Naive thymus-derived CD4-positive, alpha-beta T cell (primary cell): ENCODE data around the gene IL37. TPM values are rescaled to one million over a fixed set of nuclear protein-coding genes. Genes with fewer than 3 reads are reported as not detected.

ENCODE experiments used
- ATAC-seq: fragments of 150-1000 bp; cut with Tn5 transposase; 2 replicates; pipeline ENCODE4 v1.10.0; 2021; ENCODE audit warnings: mild to moderate bottlenecking, moderate library complexity
- CTCF ChIA-PET: fragments of 350-600 bp; sonication (Branson Sonifier 250); formaldehyde crosslinking; loops from one replicate; lab custom pipeline; 2021; ENCODE audit warnings: antibody characterized with exemption; lab: Charles Lee
- POLR2A ChIA-PET: fragments of 350-600 bp; sonication (Branson Sonifier 250); formaldehyde crosslinking; loops from one replicate; lab custom pipeline; 2021; ENCODE audit warnings: antibody characterized with exemption, inconsistent platforms; lab: Charles Lee
- DNase-seq, 9 donors: peaks; one replicate each; pipeline versions ENCODE4 v3.0.0 to v3.0.0-alpha.2; 2020 to 2022; ENCODE audit warnings: mixed read lengths in 1 of 9
- H3K27ac ChIP-seq: one replicate; pipeline ENCODE4 v1.7.0; 2013; ENCODE audit warnings: mild to moderate bottlenecking, low read depth, low read length, moderate library complexity
- H3K27me3 ChIP-seq, 2 donors: one replicate each; pipeline ENCODE4 v1.7.0; 2013; ENCODE audit warnings: low read length in 2 of 2, mild to moderate bottlenecking in 2 of 2, moderate library complexity in 2 of 2; ENCODE audit not compliant: control insufficient read depth in 2 of 2, insufficient read depth in 2 of 2
- H3K36me3 ChIP-seq, 3 experiments: 1 replicate in 2 of 3; 2 replicates in 1 of 3; pipeline ENCODE4 v1.7.0; 2013; ENCODE audit warnings: low read length in 3 of 3, mild to moderate bottlenecking in 3 of 3, moderate library complexity in 1 of 3; ENCODE audit not compliant: insufficient read depth in 3 of 3, control insufficient read depth in 2 of 3
- H3K4me1 ChIP-seq, 2 donors: one replicate each; pipeline ENCODE4 v1.7.0; 2013; ENCODE audit warnings: low read length in 2 of 2, mild to moderate bottlenecking in 2 of 2, moderate library complexity in 1 of 2; ENCODE audit not compliant: control insufficient read depth in 2 of 2, insufficient read depth in 2 of 2
- H3K4me3 ChIP-seq: 2 replicates; pipeline ENCODE4 v1.7.0; 2013; ENCODE audit warnings: mild to moderate bottlenecking, low read length
- H3K9me3 ChIP-seq, 3 experiments: 1 replicate in 2 of 3; 2 replicates in 1 of 3; pipeline ENCODE4 v1.7.0; 2013; ENCODE audit warnings: low read length in 3 of 3; ENCODE audit not compliant: control insufficient read depth in 2 of 3
- H3K27ac Mint-ChIP-seq, 9 donors: one replicate each; pipeline ENCODE4 v1.8.0; 2020 to 2022; ENCODE audit warnings: mixed read lengths in 9 of 9, mild to moderate bottlenecking in 8 of 9, moderate library complexity in 5 of 9, inconsistent platforms in 2 of 9
- H3K27me3 Mint-ChIP-seq, 5 donors: one replicate each; pipeline ENCODE4 v1.8.0; 2021 to 2022; ENCODE audit warnings: mixed read lengths in 5 of 5, mild to moderate bottlenecking in 1 of 5
- H3K36me3 Mint-ChIP-seq, 5 donors: one replicate each; pipeline ENCODE4 v1.8.0; 2020 to 2022; ENCODE audit warnings: mixed read lengths in 5 of 5, mild to moderate bottlenecking in 3 of 5, inconsistent platforms in 1 of 5
- H3K4me1 Mint-ChIP-seq, 7 donors: one replicate each; pipeline ENCODE4 v1.8.0; 2020 to 2022; ENCODE audit warnings: mixed read lengths in 7 of 7, mild to moderate bottlenecking in 3 of 7, inconsistent platforms in 1 of 7
- H3K4me3 Mint-ChIP-seq, 10 donors: one replicate each; pipeline ENCODE4 v1.8.0; 2020 to 2022; ENCODE audit warnings: mild to moderate bottlenecking in 10 of 10, mixed read lengths in 10 of 10, moderate library complexity in 6 of 10, inconsistent platforms in 2 of 10
- H3K9me3 Mint-ChIP-seq, 11 donors: one replicate each; pipeline ENCODE4 v1.8.0; 2020 to 2022; ENCODE audit warnings: mixed read lengths in 11 of 11, mild to moderate bottlenecking in 4 of 11, inconsistent platforms in 1 of 11, moderate library complexity in 1 of 11
- intact Hi-C, 2 donors: fragments of 100-400 bp; cut with micrococcal nuclease; formaldehyde crosslinking; loops; one replicate each; pipeline ENCODE4 v1.15.1; 2023
- polyA plus RNA-seq, 2 donors: library from polyadenylated mRNA; unstranded; fragments of 300-500 nt; fragmentation: Illumina TruSeq; gene quantifications; one replicate each; pipeline ENCODE4 v1.2.3, GENCODE V29; 2021
- total RNA-seq, 6 experiments: library from RNA in 5 of 6; stranded (reverse) in 5 of 6; gene quantifications; 1 replicate in 5 of 6; 2 replicates in 1 of 6; pipeline ENCODE4 v1.2.3 and lab custom pipeline; 2021 to 2026

IL37 gene
- total and polyA plus RNA-seq, 7 experiments from 2014 or later: not detected

DNA sequence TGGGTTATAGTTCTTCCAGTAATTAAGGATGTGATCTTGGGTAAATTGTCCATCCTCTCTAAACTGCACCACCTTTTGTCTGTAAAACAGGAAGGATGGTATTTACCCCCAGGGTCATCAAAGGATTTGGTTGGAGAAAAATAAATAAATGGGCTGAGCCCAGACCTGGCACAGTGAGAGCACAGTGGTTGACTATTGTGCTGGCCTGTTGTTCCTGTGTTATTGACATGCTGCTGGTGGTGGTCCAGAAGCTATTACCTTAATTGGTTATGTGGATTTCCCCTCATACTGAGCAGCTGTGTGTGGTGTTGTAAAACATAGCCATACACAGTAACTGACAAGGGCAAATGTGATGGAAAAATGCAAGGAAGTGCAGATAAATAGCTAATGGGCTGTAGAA, 746 bp upstream of the IL37 start:
- H3K4me3 ChIP-seq: no peak overlapping the region
- peaks cover 0 to 14% (median 4%) of the 10 kb centered on the region in 7 donors for H3K4me1 Mint-ChIP-seq
- peaks cover 0 to 11% (median 5%) of the 10 kb centered on the region in 5 donors for H3K27me3 Mint-ChIP-seq
- no peak for DNase-seq
- H3K27ac Mint-ChIP-seq: no peak overlapping the region
- H3K4me3 Mint-ChIP-seq: no peak overlapping the region
- ATAC-seq: no peak
- H3K27ac ChIP-seq: no peak overlapping the region
- H3K27me3 ChIP-seq: no peaks in the 10 kb centered on the region
- H3K9me3 ChIP-seq: no peaks in the 10 kb centered on the region
- H3K9me3 Mint-ChIP-seq: peaks cover 0 to 3% (median 0%) of the 10 kb centered on the region in 11 donors
- ChIA-PET POLR2A (no interaction called here), CTCF (no interaction called here)
- H3K4me1 ChIP-seq: peaks cover 0 to 15% of the 10 kb centered on the region in 2 donors
- intact Hi-C loops: no loop called here
- peaks cover 0 to 2% (median 0%) of the 10 kb centered on the region in 5 donors for H3K36me3 Mint-ChIP-seq
- H3K36me3 ChIP-seq: no peaks in the 10 kb centered on the region

DNA sequence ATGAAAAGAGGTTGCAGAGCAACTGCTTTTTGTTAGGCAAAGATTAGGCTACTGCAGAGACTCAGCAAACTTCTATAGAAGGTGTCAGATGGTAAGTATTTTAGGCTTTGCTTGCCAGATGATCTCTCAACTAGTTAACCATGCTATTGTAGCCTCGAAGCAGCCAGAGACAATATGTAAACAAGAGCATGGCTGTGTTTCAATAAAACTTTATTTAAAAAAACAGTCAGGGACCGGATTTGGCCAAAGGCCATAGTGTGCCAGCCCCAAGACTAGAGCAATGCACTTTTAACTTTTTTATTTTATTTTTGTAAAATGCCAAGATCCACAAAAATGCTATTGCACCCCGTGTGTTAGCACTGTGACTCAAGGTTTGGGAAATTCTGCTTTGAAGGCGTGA, 1.4 kb downstream of the IL37 start:
- DNase-seq (no peak), ATAC-seq (no peak)
- CTCF ChIA-PET: no interaction called here
- Histone ChIP-seq H3K27me3 (no peaks in the 10 kb centered on the region), H3K4me1 (peaks cover 0 to 31% of the 10 kb centered on the region in 2 donors), H3K27ac (no peak overlapping the region), H3K9me3 (no peaks in the 10 kb centered on the region), H3K4me3 (no peak overlapping the region), H3K36me3 (no peaks in the 10 kb centered on the region)
- Mint-ChIP-seq H3K36me3 (peaks cover 0 to 4% (median 0%) of the 10 kb centered on the region in 5 donors), H3K27me3 (peaks cover 0 to 11% (median 5%) of the 10 kb centered on the region in 5 donors), H3K27ac (no peak overlapping the region), H3K4me3 (no peak overlapping the region), H3K4me1 (peaks cover 0 to 24% (median 5%) of the 10 kb centered on the region in 7 donors), H3K9me3 (peaks cover 0 to 3% (median 0%) of the 10 kb centered on the region in 11 donors)
- POLR2A ChIA-PET: no interaction called here
- intact Hi-C loops: no loop called here

DNA sequence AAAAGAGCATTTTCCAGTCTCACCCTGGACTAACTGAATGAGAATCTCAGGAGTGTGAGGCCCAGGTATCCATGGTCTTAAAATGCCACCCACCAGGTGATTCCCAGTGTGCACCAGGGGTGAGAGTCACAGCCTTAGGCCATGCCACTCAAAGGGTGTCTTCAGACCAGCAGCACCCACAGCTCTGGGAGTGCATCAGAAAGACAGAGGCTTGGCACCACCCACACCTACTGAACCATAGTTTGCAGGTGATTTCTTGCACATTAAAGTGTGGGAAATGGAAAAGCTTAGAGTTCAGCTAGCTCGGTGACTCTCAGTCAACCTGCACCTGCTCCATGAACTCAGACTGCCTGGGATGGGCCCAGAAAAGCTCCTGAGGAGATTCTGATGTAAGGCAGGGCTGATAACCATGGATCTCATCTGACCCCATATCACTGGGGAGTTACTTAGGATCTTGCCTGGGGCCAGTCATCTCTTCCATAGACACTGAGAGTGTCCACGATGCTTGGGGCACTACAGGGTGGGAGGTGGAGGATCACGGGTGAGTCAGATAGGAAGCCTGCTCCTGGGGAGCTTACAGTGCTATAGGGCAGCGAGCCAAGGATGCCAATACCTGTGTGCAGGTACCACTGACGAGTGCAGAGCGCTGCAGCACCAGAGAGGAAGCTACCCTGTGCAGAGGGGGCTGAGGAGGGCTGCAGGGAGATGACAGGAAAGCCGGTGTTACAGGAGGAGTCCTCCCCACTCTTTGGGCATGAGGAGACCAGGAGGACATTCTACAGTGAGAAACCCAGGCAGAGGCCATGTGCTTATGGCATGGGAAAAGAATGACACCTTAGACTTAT, 4.6 kb downstream of the IL37 start:
- H3K27me3 Mint-ChIP-seq: peaks cover 0 to 5% (median 3%) of the 10 kb centered on the region in 5 donors
- CTCF ChIA-PET: no interaction called here
- DNase-seq: no peak

DNA sequence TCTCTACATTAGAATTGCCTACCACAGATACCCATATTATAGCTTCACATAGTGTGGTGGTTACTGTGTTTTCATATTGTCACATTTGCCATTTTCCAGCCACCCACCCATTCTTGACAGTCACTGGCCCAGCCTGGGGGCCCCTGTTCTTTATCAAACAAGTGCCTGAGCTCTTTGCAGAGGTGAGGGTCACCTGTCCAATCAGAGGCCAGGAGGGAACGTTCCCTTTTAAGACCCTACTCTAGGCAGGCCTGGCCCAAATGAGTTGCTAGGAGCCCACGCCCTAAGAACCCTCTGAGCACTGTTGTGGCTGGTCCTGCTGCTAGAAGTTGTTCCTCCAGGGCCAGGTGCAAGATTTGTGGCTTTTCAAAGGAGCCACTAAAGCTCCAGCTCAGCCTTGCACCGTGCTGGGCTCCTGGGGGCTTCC, 5.2 kb downstream of the IL37 start:
- H3K27me3 ChIP-seq: no peaks in the 10 kb centered on the region
- Mint-ChIP-seq H3K4me3 (no peak overlapping the region), H3K27ac (peak overlapping the region in 1 of 9 donors; percentile 77), H3K4me1 (peaks cover 0 to 28% (median 5%) of the 10 kb centered on the region in 7 donors), H3K9me3 (peaks cover 0 to 5% (median 0%) of the 10 kb centered on the region in 11 donors), H3K36me3 (peaks cover 0 to 2% (median 0%) of the 10 kb centered on the region in 5 donors), H3K27me3 (peaks cover 0 to 5% (median 3%) of the 10 kb centered on the region in 5 donors)
- peak; percentile 33 for ATAC-seq
- H3K4me1 ChIP-seq: peaks cover 0 to 38% of the 10 kb centered on the region in 2 donors
- H3K9me3 ChIP-seq: no peaks in the 10 kb centered on the region
- no peak overlapping the region for H3K4me3 ChIP-seq
- ChIA-PET CTCF (no interaction called here), POLR2A (no interaction called here)
- intact Hi-C loops: loop anchor here in 1 of 2 donors (2.0 kb wide), 1 partner anchor 21 kb away; no protein-coding TSS in a partner anchor
- peak in 1 of 9 donors; percentile 36 for DNase-seq
- H3K27ac ChIP-seq: no peak overlapping the region
- no peaks in the 10 kb centered on the region for H3K36me3 ChIP-seq

More for the DNA sequence above, 4.6 kb downstream of the IL37 start:
- Histone ChIP-seq H3K4me1 (peaks cover 0 to 33% of the 10 kb centered on the region in 2 donors), H3K27me3 (no peaks in the 10 kb centered on the region), H3K27ac (no peak overlapping the region), H3K36me3 (no peaks in the 10 kb centered on the region), H3K4me3 (no peak overlapping the region), H3K9me3 (no peaks in the 10 kb centered on the region)
- H3K36me3 Mint-ChIP-seq: peaks cover 0 to 2% (median 0%) of the 10 kb centered on the region in 5 donors
- intact Hi-C loops: loop anchor here in 1 of 2 donors (2.0 kb wide), 1 partner anchor 21 kb away; no protein-coding TSS in a partner anchor
- no peak overlapping the region for H3K4me3 Mint-ChIP-seq
- POLR2A ChIA-PET: no interaction called here
- H3K9me3 Mint-ChIP-seq: peaks cover 0 to 5% (median 0%) of the 10 kb centered on the region in 11 donors
- H3K4me1 Mint-ChIP-seq: peaks cover 0 to 24% (median 5%) of the 10 kb centered on the region in 7 donors
- ATAC-seq: no peak
- peak overlapping the region in 1 of 9 donors; percentile 45 for H3K27ac Mint-ChIP-seq

DNA sequence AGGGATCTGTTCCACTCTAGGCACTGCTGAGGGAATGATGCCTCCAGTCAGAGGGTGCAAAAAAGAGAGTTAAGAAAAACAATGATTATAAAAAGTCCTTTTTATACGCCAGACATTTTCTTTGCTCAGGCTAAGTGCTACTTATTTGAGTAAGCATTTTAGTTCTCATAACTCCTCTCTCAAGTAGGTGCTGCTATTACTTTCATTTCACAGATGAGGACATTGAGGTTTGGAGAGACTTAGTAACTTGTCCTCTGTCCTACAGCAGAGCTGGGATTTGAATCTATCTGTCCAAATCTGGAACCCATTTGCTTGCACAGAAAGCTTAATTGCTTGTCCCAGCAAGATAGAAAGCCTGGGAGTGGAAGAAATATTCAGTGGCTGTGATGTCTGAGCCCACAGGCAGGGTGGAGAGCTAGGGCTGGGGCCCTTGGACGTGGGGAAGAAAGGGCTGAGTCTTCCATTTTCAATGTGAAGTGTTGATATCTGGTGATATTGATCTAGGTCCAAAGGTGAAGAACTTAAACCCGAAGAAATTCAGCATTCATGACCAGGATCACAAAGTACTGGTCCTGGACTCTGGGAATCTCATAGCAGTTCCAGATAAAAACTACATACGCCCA, 5.8 kb downstream of the IL37 start:
- Mint-ChIP-seq H3K27ac (peak overlapping the region in 2 of 9 donors; percentile 25 to 77), H3K4me1 (peaks cover 0 to 31% (median 6%) of the 10 kb centered on the region in 7 donors), H3K36me3 (peaks cover 0 to 2% (median 0%) of the 10 kb centered on the region in 5 donors), H3K4me3 (no peak overlapping the region), H3K27me3 (peaks cover 0 to 4% (median 3%) of the 10 kb centered on the region in 5 donors), H3K9me3 (peaks cover 0 to 5% (median 0%) of the 10 kb centered on the region in 11 donors)
- intact Hi-C loops: loop anchor here in 1 of 2 donors (2.0 kb wide), 1 partner anchor 20 kb away; no protein-coding TSS in a partner anchor
- no peak overlapping the region for H3K27ac ChIP-seq
- CTCF ChIA-PET: no interaction called here
- POLR2A ChIA-PET: no interaction called here
- no peaks in the 10 kb centered on the region for H3K27me3 ChIP-seq
- DNase-seq (no peak), ATAC-seq (peak; percentile 19)
- no peak overlapping the region for H3K4me3 ChIP-seq
- H3K9me3 ChIP-seq: no peaks in the 10 kb centered on the region
- peaks cover 0 to 44% of the 10 kb centered on the region in 2 donors for H3K4me1 ChIP-seq
- H3K36me3 ChIP-seq: no peaks in the 10 kb centered on the region

DNA sequence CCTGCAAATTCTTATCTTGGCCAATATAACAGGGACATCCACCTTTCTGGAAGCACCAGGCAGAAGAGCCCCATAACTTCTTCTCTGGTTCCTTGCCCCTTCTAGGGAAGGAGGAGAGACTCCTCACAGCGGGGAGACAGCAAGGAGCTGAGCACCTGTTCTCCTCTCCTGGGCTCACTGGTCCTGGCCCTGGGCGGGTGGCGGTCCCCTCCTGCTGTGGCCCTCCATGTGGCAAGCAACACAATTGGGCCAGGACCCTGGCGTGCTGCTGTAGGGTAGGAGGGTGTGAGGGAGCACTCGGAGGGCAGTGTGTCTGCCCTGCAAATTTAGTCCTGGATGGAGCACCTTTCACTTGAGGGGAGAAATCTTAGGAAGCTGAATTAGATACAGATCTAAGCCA, 6.9 kb downstream of the IL37 start:
- intact Hi-C loops: loop anchor here in 1 of 2 donors (2.0 kb wide), 1 partner anchor 19 kb away; no protein-coding TSS in a partner anchor
- Mint-ChIP-seq H3K9me3 (peaks cover 0 to 5% (median 0%) of the 10 kb centered on the region in 11 donors), H3K27me3 (peaks cover 0 to 3% (median 0%) of the 10 kb centered on the region in 5 donors), H3K36me3 (peaks cover 0 to 2% (median 0%) of the 10 kb centered on the region in 5 donors), H3K4me1 (peaks cover 0 to 31% (median 6%) of the 10 kb centered on the region in 7 donors), H3K27ac (no peak overlapping the region), H3K4me3 (no peak overlapping the region)
- no peaks in the 10 kb centered on the region for H3K27me3 ChIP-seq
- no peak overlapping the region for H3K4me3 ChIP-seq
- H3K27ac ChIP-seq: no peak overlapping the region
- H3K4me1 ChIP-seq: peaks cover 0 to 45% of the 10 kb centered on the region in 2 donors
- no peaks in the 10 kb centered on the region for H3K36me3 ChIP-seq
- CTCF ChIA-PET: no interaction called here
- no peaks in the 10 kb centered on the region for H3K9me3 ChIP-seq
- no peak for DNase-seq
- POLR2A ChIA-PET: no interaction called here
- ATAC-seq: no peak
